ENCODE data around the gene MAP9. TPM values are rescaled to one million over a fixed set of nuclear protein-coding genes. Genes with fewer than 3 reads are reported as not detected.

The MAP9 gene
- total RNA-seq, 4 donors from 2014 or later, result 12.1 to 32.0 (median 25.0) TPM

DNA sequence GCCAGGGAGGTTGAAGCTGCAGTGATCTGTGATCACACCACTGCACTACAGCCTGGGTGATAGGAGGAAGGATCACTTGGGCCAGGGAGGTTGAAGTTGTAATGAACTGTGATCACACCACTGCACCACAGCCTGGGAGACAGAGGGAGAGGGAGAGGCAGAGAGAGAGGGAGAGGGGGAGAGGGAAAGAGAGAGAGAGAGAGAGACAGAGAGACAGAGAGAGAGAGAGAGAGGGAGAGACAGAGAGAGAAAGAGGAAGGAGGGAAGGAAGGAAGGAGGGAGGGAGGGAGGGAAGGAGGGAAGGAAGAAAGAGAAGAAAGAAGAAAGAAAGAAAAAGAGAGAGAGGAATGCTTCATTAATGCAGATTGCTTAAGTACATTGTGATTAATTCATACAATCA is 15.2 kb upstream of the MAP9 start:
- Histone ChIP-seq H3K27me3 (no peaks in the 10 kb centered on the region), H3K9me3 (no peaks in the 10 kb centered on the region), H3K4me1 (no peaks in the 10 kb centered on the region), H3K36me3 (no peaks in the 10 kb centered on the region), H3K27ac (no peak overlapping the region), H3K4me3 (replicated peaks in 1 of 3) (no peak overlapping the region)
- DNase-seq, result no peak
- intact Hi-C loops (cut with DNase I), result no loop called here
- no peak for TF ChIP-seq POLR2A (IDR thresholded peaks at IDR 0.05)
- TF ChIP-seq, protein P1, sequence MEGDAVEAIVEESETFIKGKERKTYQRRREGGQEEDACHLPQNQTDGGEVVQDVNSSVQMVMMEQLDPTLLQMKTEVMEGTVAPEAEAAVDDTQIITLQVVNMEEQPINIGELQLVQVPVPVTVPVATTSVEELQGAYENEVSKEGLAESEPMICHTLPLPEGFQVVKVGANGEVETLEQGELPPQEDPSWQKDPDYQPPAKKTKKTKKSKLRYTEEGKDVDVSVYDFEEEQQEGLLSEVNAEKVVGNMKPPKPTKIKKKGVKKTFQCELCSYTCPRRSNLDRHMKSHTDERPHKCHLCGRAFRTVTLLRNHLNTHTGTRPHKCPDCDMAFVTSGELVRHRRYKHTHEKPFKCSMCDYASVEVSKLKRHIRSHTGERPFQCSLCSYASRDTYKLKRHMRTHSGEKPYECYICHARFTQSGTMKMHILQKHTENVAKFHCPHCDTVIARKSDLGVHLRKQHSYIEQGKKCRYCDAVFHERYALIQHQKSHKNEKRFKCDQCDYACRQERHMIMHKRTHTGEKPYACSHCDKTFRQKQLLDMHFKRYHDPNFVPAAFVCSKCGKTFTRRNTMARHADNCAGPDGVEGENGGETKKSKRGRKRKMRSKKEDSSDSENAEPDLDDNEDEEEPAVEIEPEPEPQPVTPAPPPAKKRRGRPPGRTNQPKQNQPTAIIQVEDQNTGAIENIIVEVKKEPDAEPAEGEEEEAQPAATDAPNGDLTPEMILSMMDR (IDR thresholded peaks at IDR 0.05), result no peak

DNA sequence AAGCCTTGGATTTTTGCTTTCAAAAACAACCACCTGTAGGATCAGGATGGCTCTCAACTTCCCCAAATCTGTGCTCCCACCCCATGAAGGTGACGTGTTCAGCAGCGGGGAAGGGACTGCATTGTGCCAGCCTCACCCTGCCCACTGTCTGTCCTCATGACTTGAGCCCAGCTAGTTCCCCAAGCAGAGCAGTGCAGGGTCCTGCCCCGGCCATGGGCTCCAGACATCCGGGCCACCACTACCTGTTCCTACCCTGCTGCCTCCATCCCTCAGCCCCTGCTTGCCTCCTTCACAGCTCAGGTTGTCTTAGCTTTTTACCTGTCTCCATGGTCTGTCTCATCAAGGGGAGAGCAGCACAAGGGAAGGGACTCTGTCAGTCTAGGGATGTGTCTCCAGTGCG is 11.4 kb upstream of the MAP9 start:
- Histone ChIP-seq H3K27ac (no peak overlapping the region), H3K4me1 (no peaks in the 10 kb centered on the region), H3K27me3 (no peaks in the 10 kb centered on the region), H3K4me3 (replicated peaks in 1 of 3) (no peak overlapping the region), H3K9me3 (no peaks in the 10 kb centered on the region), H3K36me3 (no peaks in the 10 kb centered on the region)
- intact Hi-C loops (cut with DNase I), result no loop called here
- 81 to 94% methylated on average over 4 to 5 of the region's 5 CpGs for WGBS, 2 donors
- TF ChIP-seq, protein P1 (IDR thresholded peaks at IDR 0.05), result no peak
- TF ChIP-seq POLR2A (IDR thresholded peaks at IDR 0.05), result no peak
- no peak for DNase-seq

DNA sequence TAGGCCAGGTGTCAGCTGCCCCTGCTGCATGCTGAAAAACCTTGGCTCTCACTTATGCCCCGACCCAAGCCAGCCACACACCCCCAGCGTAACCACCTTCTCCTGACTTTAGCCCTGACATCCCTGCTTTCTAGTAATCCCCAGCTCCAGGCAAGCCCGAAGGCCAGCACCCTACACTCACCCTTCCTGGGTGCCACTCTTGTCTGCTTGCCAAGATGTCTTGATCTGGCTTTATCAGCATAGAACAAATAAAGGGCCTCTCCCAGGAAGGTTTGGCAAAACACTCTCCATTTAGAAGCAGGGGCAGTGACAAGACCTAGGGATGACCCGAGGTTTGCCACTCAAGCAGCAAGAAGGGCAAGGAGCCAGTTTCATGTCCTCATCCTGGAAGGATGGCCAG is 6.8 kb upstream of the MAP9 start:
- TF ChIP-seq POLR2A (IDR thresholded peaks at IDR 0.05), result no peak
- TF ChIP-seq, protein P1 (IDR thresholded peaks at IDR 0.05), result no peak
- intact Hi-C loops (cut with DNase I), result no loop called here
- WGBS, 2 donors, result 58 to 85% methylated on average over 3 to 4 of the region's 4 CpGs
- Histone ChIP-seq H3K4me3 (replicated peaks in 1 of 3) (no peak overlapping the region), H3K36me3 (no peaks in the 10 kb centered on the region), H3K9me3 (no peaks in the 10 kb centered on the region), H3K4me1 (no peaks in the 10 kb centered on the region), H3K27me3 (no peaks in the 10 kb centered on the region), H3K27ac (no peak overlapping the region)
- DNase-seq, result no peak

DNA sequence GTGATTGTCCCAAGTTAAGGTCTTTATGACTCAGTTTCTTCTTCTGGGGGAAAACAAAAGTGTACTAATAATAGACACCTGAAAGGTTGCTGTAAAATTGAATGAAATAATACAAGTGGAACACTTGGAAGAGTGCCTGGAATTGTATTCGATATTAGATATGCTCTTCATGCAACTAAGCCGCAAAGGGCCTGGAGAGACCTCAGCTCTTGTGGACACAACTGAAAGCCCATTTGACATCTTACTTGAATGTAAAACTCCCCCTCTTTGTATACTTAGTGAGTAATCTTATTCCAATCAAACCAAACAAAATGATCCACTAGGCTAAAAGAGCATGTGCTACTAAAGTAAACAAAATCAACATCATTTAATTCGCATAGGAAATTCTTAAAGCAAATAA is 511 bp upstream of the MAP9 start:
- TF ChIP-seq, protein P1 (IDR thresholded peaks at IDR 0.05), result no peak
- no peak for TF ChIP-seq POLR2A (IDR thresholded peaks at IDR 0.05)
- Histone ChIP-seq H3K27me3 (no peaks in the 10 kb centered on the region), H3K4me1 (no peaks in the 10 kb centered on the region), H3K36me3 (peaks cover 0 to 4% of the 10 kb centered on the region in 2 donors), H3K4me3 (replicated peaks in 1 of 3) (peak overlapping the region in 1 of 3 donors; percentile 44), H3K9me3 (no peaks in the 10 kb centered on the region), H3K27ac (no peak overlapping the region)
- DNase-seq, result no peak
- intact Hi-C loops (cut with DNase I), result no loop called here
- WGBS, 2 donors, result 35 to 41% methylated on average over 3 of the region's 3 CpGs

DNA sequence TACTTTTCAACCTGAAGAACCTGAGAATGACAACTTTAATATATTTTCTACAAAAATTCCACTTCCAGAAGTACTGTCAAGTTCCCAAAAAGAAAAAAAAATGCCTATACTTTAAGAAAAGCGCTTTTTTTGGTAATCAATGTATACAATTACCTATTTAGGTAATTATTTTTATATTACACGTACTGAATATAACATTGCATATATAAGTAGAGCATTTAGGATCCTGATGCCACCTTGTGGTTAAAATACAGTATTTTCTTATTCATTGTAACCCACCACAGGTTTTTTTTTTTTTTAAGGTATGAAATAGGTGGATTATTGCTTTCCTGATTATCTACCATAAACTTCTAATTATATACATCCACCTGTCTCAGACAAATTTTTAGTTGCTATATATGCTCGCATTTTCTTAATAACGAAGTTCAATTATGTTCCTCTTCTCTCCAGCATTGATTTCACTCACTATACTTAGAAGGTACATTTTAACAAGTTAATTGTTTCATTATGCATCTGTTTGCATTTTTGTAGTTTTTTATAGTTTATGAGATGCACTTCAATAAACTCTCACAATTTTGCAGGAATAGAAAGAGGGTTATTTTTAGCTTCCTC is 5.2 kb downstream of the MAP9 start:
- TF ChIP-seq POLR2A (IDR thresholded peaks at IDR 0.05), result no peak
- TF ChIP-seq, protein P1 (IDR thresholded peaks at IDR 0.05), result peak in 3 of 6 experiments; percentile 41 to 57 (median 53)
- Histone ChIP-seq H3K36me3 (peaks cover 0 to 4% of the 10 kb centered on the region in 2 donors), H3K9me3 (no peaks in the 10 kb centered on the region), H3K4me3 (replicated peaks in 1 of 3) (no peak overlapping the region), H3K4me1 (no peaks in the 10 kb centered on the region), H3K27me3 (no peaks in the 10 kb centered on the region), H3K27ac (no peak overlapping the region)
- intact Hi-C loops (cut with DNase I), result no loop called here
- DNase-seq, result no peak
- WGBS, 2 donors, result 43 to 47% methylated on average over 4 of the region's 4 CpGs
